Measurements from ENCODE around the gene DIS3.

DIS3 gene

DNA sequence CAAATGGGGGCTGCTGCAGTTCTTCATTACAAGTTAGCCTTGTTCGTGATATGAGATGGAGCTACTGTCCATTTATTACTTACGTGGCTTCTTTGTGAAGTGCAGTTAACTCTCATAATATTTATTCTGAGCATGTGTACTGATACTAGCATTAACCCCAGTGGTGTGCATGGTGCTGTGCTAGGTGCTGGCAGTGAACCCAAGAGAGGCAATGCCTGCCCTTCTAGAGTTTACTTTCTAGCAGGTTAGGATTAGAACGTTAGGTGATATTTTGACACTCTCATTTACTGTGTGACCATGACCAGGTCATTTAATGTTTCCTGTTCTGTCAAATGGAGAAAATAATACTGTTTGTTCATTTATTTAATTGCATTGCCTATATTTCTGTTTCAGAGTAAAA lies 17.1 kb upstream of the DIS3 start:
- no peaks in the 10 kb centered on the region for H3K9me3 ChIP-seq (ENCODE audit: control insufficient read depth, insufficient read depth, low read depth, low read length)
- no peak overlapping the region for H3K4me3 ChIP-seq (ENCODE audit: low read depth, low read length)
- peaks cover 0 to 78% of the 10 kb centered on the region in 2 experiments; a peak in 1 of 3 replicates for H3K36me3 ChIP-seq (ENCODE audit: control insufficient read depth in 2 of 2, insufficient read depth in 1 of 2, low read length in 2 of 2)
- TF ChIP-seq ZNF670 (tag by site-specific recombination; IDR thresholded peaks at IDR 0.05; ENCODE audit: low read depth), result no peak
- no peak for TF ChIP-seq ZNF837 (tag by site-specific recombination; IDR thresholded peaks at IDR 0.05)
- no peak for TF ChIP-seq IKZF3 (tag by site-specific recombination; IDR thresholded peaks at IDR 0.05)
- TF ChIP-seq ZNF600 (tag by site-specific recombination; IDR thresholded peaks at IDR 0.05), result no peak
- no peak for TF ChIP-seq ZNF157 (tag by site-specific recombination; IDR thresholded peaks at IDR 0.05)
- no peak for TF ChIP-seq ZNF138 (tag by site-specific recombination; IDR thresholded peaks at IDR 0.05; ENCODE audit: borderline replicate concordance)
- TF ChIP-seq KLF9 (tag by site-specific recombination; IDR thresholded peaks at IDR 0.05; ENCODE audit: low read depth), result no peak
- no peak for TF ChIP-seq KLF8 (tag by site-specific recombination; IDR thresholded peaks at IDR 0.05)
- TF ChIP-seq ZNF394 (tag by site-specific recombination; IDR thresholded peaks at IDR 0.05; ENCODE audit: borderline replicate concordance), result no peak
- ChIA-PET POLR2A (interaction anchor here (0.6 kb wide), 1 partner anchor 260 kb away, joined by 3 read pairs; the partner anchor contains the start of gene KLF5), CTCF (interaction anchor here (0.6 kb wide), 1 partner anchor 10 kb away, joined by 3 read pairs; no protein-coding TSS in a partner anchor)
- no peak overlapping the region for H3K27ac ChIP-seq (ENCODE audit: extremely low read depth, low read depth, low read length)
- H3K4me1 ChIP-seq (ENCODE audit: control insufficient read depth, insufficient read depth, low read length), result no peaks in the 10 kb centered on the region

DNA sequence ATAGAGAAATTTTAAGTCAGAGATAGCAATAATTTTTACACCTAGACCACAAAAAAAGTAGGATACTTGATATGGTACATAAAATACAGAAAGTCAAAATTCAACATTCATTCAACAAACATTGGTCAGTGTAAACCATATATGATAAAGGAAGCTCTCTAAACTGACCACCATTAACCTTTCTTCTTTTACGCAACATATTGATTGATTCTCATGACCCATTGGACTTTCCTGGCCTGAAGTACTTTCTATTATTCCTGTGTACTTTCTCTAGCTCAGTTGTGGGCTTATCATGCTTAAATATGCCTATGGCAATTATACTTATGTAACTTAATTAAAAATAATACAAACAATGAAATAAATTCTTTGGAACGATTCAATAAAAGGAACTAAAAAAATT lies 10.9 kb upstream of the DIS3 start:
- TF ChIP-seq, protein P1, sequence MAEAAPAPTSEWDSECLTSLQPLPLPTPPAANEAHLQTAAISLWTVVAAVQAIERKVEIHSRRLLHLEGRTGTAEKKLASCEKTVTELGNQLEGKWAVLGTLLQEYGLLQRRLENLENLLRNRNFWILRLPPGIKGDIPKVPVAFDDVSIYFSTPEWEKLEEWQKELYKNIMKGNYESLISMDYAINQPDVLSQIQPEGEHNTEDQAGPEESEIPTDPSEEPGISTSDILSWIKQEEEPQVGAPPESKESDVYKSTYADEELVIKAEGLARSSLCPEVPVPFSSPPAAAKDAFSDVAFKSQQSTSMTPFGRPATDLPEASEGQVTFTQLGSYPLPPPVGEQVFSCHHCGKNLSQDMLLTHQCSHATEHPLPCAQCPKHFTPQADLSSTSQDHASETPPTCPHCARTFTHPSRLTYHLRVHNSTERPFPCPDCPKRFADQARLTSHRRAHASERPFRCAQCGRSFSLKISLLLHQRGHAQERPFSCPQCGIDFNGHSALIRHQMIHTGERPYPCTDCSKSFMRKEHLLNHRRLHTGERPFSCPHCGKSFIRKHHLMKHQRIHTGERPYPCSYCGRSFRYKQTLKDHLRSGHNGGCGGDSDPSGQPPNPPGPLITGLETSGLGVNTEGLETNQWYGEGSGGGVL (tag by site-specific recombination; IDR thresholded peaks at IDR 0.05), result no peak
- TF ChIP-seq, protein P2, sequence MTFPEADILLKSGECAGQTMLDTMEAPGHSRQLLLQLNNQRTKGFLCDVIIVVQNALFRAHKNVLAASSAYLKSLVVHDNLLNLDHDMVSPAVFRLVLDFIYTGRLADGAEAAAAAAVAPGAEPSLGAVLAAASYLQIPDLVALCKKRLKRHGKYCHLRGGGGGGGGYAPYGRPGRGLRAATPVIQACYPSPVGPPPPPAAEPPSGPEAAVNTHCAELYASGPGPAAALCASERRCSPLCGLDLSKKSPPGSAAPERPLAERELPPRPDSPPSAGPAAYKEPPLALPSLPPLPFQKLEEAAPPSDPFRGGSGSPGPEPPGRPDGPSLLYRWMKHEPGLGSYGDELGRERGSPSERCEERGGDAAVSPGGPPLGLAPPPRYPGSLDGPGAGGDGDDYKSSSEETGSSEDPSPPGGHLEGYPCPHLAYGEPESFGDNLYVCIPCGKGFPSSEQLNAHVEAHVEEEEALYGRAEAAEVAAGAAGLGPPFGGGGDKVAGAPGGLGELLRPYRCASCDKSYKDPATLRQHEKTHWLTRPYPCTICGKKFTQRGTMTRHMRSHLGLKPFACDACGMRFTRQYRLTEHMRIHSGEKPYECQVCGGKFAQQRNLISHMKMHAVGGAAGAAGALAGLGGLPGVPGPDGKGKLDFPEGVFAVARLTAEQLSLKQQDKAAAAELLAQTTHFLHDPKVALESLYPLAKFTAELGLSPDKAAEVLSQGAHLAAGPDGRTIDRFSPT (tag by site-specific recombination; IDR thresholded peaks at IDR 0.05), result no peak
- TF ChIP-seq ZNF561 (tag by site-specific recombination; IDR thresholded peaks at IDR 0.05; ENCODE audit: borderline replicate concordance), result no peak
- no peak for TF ChIP-seq ZFP41 (tag by site-specific recombination; IDR thresholded peaks at IDR 0.05; ENCODE audit: borderline replicate concordance)
- TF ChIP-seq ZNF394 (tag by site-specific recombination; IDR thresholded peaks at IDR 0.05; ENCODE audit: borderline replicate concordance), result no peak
- peak; percentile 8; the same call in 1 of the 2 replicates for TF ChIP-seq PRDM1 (tag by site-specific recombination; IDR thresholded peaks at IDR 0.05)
- TF ChIP-seq ZNF837 (tag by site-specific recombination; IDR thresholded peaks at IDR 0.05), result no peak
- no peak for TF ChIP-seq ZNF544 (tag by site-specific recombination; IDR thresholded peaks at IDR 0.05)
- TF ChIP-seq ZNF654 (tag by site-specific recombination; IDR thresholded peaks at IDR 0.05; ENCODE audit: low read depth), result no peak
- CTCF ChIA-PET, result interaction anchor here (0.5 kb wide), 1 partner anchor 122 kb away, joined by 4 read pairs; no protein-coding TSS in a partner anchor

DNA sequence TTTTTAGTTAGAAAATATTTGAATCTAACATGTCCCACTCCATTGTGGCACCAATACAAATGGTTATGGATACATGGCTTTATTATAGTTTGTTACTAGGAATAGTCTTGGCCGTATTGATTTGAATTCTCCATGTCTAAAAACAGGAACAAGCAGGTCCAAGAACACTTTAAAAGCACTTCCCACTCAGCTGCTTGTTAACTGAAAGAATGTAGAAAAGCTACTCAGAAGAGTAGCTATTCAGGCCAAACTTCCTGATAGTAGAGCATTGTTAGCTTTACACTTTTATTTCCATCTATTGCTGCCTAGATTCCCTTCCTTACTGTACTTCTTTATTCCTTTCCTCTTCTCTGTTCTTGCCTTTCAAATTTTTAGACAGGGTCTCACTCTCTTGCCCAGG lies 7.1 kb upstream of the DIS3 start:
- POLR2A ChIA-PET, result no interaction called here
- no peak overlapping the region for H3K27ac ChIP-seq (ENCODE audit: extremely low read depth, low read depth, low read length)
- no peaks in the 10 kb centered on the region for H3K4me1 ChIP-seq (ENCODE audit: control insufficient read depth, insufficient read depth, low read length)
- H3K9me3 ChIP-seq (ENCODE audit: control insufficient read depth, insufficient read depth, low read depth, low read length), result no peaks in the 10 kb centered on the region
- peaks cover 0 to 63% of the 10 kb centered on the region in 2 experiments; a peak in 2 of 3 replicates for H3K36me3 ChIP-seq (ENCODE audit: control insufficient read depth in 2 of 2, insufficient read depth in 1 of 2, low read length in 2 of 2)
- CTCF ChIA-PET, result interaction anchor here (0.6 to 0.7 kb wide), 3 partner anchors 10 to 109 kb away, joined by 3 to 4 read pairs (median 3); no protein-coding TSS in a partner anchor
- H3K4me3 ChIP-seq (ENCODE audit: low read depth, low read length), result no peak overlapping the region
- TF ChIP-seq ZNF341 (tag by site-specific recombination; IDR thresholded peaks at IDR 0.05; ENCODE audit: low read depth) (no peak), ZNF292 (tag by site-specific recombination; IDR thresholded peaks at IDR 0.05; ENCODE audit: borderline replicate concordance, low read depth) (no peak), ZNF548 (tag by site-specific recombination; IDR thresholded peaks at IDR 0.05) (no peak), ZNF529 (tag by site-specific recombination; IDR thresholded peaks at IDR 0.05; ENCODE audit: insufficient replicate concordance) (no peak), ZFP37 (tag by site-specific recombination; IDR thresholded peaks at IDR 0.05) (no peak), KLF8 (tag by site-specific recombination; IDR thresholded peaks at IDR 0.05) (no peak), SETDB1 (IDR thresholded peaks at IDR 0.05; ENCODE audit: insufficient read length, low read length) (no peak), KLF10 (tag by site-specific recombination; IDR thresholded peaks at IDR 0.05) (no peak), ZNF776 (tag by site-specific recombination; IDR thresholded peaks at IDR 0.05; ENCODE audit: borderline replicate concordance) (no peak), ZNF214 (tag by site-specific recombination; IDR thresholded peaks at IDR 0.05; ENCODE audit: borderline replicate concordance) (no peak), ZNF621 (tag by site-specific recombination; IDR thresholded peaks at IDR 0.05) (no peak)
- TF ChIP-seq, protein P3, sequence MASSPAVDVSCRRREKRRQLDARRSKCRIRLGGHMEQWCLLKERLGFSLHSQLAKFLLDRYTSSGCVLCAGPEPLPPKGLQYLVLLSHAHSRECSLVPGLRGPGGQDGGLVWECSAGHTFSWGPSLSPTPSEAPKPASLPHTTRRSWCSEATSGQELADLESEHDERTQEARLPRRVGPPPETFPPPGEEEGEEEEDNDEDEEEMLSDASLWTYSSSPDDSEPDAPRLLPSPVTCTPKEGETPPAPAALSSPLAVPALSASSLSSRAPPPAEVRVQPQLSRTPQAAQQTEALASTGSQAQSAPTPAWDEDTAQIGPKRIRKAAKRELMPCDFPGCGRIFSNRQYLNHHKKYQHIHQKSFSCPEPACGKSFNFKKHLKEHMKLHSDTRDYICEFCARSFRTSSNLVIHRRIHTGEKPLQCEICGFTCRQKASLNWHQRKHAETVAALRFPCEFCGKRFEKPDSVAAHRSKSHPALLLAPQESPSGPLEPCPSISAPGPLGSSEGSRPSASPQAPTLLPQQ (tag by site-specific recombination; IDR thresholded peaks at IDR 0.05), result no peak

More for the DNA sequence above, 10.9 kb upstream of the DIS3 start:
- POLR2A ChIA-PET, result no interaction called here
- H3K4me1 ChIP-seq (ENCODE audit: control insufficient read depth, insufficient read depth, low read length), result no peaks in the 10 kb centered on the region
- no peak overlapping the region for H3K27ac ChIP-seq (ENCODE audit: extremely low read depth, low read depth, low read length)
- no peak overlapping the region for H3K4me3 ChIP-seq (ENCODE audit: low read depth, low read length)
- H3K9me3 ChIP-seq (ENCODE audit: control insufficient read depth, insufficient read depth, low read depth, low read length), result no peaks in the 10 kb centered on the region
- H3K36me3 ChIP-seq (ENCODE audit: control insufficient read depth in 2 of 2, insufficient read depth in 1 of 2, low read length in 2 of 2), result peaks cover 0 to 69% of the 10 kb centered on the region in 2 experiments; a peak in 2 of 3 replicates
